Inferior parietal cortex (tissue), 1 donor: ENCODE measurements around the gene PTGIS.

Experiments used
- DNase-seq: peaks from one replicate; pipeline ENCODE4 v3.0.0-alpha.2; 2016; ENCODE audit errors: extremely low spot score

PTGIS gene

DNA sequence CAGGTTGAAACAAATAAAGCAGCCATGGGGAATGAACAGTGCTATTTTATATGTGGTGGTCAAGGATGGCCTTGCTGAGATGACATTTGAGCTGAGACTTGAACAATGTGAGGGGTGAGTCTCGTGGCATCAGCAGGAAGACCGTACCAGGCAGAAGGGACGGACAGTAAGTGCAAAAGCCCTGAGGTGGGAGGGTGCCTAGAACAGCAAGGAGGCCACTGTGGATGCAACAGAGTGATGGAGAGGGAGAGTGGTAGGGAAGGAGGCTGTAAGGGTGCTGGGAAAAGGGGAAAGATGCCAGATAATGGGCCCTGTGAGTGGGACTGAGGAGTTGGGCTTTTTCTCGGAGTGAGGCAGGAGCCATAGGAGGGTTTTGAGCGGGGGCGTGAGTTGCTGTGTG is 97.0 kb downstream of the PTGIS start:
- no peak for DNase-seq

DNA sequence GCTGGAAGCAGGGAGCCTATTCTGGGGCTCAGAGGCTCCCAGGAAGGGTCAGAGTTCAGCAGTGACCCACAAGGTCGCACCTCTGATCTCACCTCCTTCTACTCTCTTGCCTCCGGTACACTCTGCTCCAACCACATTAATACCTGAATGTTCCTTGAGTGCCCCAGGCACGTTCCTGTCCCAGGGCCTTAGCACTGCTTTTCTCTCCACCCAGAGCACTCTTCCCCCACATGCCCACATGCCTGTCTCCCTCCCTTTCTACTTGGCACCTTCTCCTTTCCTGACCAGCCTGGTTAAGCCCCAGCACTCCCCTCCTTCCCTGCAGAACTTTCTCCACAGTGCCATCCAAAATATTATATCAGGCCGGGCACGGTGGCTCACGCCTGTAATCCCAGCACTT is 98.9 kb downstream of the PTGIS start:
- no peak for DNase-seq

DNA sequence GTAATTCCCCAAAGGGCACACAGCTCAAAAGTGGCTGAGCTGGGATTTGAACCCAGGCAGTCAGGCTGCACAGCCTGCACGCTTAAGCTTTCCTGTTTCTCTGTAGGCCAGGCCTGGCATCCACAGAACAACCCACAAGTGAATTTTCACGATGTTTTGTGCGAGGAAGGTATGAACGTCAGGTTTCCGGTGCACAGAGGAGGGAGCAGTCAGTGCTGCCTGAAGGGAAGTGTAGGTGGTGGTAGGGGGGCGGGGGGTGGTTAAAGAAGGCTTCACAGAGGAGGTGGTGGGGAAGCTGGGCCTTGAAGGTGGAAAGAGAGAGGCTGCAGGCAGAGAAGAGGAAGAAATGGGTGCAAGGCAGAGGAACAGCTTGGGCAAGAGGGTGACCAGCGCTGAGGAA is 99.5 kb downstream of the PTGIS start:
- no peak for DNase-seq

DNA sequence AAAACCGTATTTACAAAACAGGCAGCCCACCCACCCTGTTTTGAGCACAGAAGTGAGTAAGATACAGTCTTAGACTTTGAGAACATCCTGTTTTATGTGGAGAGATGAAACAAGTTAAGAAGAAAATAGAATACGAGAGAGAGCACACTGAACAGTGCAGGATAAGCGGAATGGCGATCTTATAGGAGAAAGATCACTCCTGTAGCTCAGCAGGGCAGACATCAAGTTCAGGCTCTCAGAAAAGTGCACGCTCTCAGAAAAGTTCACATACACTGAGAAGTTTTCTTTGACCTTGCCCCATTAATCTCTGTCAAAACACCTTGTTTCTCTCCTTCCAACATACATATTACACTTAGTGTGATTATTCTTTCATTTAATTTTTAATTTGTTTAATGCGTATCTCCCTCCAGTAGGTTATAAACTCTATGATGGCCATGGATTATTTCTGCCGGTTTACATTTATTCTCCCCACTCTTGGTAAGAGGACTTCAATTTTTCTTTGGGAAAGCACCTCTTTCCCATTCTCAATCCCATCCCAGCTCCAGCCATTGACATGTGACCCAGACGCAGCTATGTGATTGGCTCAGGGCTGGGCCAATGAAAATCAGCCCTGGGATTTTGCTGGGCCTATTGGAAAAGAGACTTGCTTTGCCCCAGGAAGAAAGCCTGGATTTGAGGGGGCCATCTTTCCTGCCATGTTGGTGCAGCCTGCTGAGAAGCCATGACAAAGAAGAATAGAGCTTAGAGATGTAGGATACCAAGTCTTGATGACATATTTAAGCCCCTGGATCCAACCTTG is 101.6 kb downstream of the PTGIS start:
- DNase-seq, result no peak

DNA sequence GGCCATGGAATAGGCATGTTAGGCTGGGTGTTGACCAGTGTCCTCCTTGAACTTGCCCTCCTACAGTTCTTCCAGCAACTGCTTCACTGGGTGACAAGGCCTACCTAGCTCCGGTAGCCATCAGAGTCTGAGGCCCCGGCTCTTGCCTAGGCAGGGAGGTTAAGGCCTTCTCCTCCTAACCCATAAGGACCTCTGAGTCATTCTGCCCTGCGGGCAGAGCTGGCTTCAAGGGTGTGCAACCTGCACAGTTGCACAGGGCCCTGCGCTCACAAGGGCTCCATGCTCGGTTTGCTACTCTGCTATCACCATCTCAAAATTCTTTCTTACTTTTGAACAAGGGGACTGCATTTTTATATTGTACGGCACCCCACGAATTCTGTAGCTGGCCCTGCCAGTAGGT is 103.4 kb downstream of the PTGIS start:
- DNase-seq, result no peak

DNA sequence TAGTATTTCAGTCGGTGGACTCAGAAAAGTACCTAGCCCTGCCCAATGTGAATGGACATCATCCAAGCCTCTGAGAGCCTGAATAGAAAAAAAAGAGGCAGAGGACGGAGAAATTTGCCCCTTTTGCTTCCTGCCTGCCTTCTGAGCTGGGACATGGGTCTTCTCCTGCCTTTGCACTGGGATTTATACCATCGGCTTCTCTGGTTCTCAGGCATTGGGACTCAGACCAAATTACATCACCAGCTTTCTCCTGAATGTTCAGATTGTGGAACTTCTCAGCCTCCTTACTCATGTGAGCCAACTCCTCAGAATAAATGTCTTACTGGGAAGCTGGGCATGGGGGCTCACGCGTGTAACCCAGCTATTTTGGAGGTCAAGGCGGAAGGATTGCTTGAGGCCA is 105.3 kb downstream of the PTGIS start:
- DNase-seq, result no peak

DNA sequence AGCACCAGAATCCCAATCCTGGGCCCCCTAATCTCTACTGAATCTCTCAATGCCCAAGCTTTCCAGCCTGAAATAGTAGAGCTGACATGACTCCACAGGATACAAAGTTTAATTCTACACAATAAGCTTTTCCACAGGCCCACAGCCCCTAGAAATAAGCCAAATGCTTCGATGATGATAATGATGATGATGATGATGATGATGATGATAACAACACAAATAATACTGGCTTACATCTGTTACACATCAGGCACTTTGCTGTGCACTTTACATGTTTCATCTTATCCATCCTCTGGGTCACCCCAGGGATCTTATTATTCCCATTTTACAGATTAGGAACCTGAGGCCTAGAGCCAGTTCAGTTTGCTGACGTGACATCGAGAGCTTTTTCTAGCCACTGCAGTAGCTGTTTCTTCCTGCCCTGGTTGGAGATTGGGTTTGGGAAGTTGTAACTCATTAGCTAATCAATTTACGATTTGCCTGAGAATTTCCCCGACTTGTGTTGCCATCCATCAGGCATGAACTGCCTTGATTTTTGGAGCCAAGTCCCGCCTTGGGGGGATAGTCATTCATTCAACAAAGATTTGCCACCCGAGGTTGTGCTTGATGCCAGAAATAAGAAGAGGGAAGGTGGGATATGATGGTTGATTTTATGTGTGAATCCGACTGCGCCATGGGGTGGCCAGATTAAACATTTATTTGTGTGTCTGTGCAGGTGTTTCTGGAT is 105.9 kb downstream of the PTGIS start:
- DNase-seq, result no peak

DNA sequence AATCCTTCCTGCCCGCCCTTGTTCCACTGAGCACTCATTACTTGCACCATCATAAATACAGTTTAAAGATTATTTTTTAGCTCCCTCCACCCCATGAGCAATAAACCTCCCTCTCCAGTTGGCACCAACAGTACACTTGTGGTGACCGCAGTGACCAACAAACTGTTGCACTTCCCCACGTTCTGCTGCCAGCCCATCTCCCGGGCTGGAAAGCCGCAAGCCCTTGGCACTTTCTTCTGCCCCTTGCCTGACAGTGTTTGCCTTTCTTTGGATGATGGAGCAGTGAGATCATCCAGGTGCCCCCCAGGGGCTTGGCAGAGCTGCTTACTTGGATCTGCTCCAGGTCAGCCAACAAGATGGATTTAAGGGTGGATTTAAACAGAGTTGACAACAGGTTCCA is 107.0 kb downstream of the PTGIS start:
- no peak for DNase-seq

DNA sequence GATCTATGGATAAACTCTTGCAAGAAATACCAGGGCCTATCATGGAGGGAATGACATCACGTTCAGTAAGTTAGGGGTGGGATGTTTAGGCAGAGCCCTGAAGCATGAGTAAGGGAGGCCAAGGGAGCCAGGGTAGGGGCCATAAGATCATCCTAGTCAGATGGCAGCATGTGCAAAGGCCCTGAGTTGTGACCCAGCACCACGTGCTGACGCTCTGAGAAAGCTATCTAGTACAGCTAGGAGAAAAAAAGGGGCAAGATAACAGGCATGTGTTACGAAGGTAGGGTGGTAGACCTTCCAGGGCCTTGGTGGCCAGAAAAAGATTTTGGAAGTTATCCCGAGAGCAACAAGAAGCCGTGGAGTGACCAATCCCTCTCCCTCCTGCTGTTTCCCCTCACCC is 107.8 kb downstream of the PTGIS start:
- no peak for DNase-seq

DNA sequence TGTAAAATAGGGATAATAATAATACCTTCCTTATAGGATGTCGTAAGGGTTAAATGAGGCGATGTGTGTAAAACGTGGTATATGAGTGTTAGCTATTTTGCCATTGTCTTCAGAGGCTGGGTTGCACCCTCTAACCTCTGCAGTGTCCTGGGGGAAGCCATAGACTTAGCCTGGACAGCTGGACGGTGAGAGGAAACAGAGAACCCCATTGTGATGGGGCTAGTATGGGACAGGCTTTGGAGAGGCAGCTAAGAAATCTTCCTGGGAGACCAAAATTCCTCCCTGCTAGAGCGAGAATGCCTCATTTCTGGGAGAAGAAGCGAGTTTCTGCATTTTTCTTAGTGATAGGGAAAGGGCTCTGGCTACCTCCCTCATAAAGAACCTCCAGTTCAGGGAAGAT is 108.3 kb downstream of the PTGIS start:
- no peak for DNase-seq

DNA sequence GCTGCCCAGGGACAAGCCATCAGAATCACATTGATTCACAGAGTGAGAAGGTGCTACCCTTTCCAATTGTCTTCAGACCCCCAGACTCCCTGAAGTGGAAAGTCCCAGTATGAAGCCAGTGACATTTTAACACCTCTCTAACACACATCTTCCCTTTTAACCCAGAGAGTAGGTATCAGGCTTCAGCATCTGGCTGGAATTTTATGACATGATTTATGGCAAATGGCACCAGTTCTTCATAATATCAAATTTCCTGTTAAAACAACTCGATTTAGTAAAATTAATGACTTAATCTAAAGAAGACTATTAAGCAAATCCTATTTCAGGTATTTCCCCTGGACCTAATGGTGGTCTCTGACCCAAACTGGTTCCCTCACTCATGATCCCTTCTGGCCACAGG is 110.5 kb downstream of the PTGIS start:
- DNase-seq, result no peak

DNA sequence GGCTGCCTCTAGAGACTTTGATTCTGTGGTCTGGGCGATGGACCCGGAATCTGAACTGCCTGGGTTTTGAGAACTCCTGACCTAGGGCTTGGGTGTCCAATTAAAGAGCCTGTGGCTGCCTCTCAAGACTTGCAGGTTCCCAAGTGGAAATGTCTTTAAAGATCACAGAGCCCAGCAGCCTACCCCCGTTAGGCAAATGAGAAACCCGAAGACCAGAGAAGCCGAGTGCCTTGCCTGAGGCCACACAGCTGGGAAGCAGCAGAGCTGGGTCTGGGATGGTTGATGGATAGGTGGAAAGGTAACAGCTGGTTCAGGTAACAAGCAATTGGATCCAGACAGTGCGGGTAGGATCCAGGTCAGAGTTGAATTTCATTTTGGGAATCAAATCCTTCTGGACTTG is 111.3 kb downstream of the PTGIS start:
- no peak for DNase-seq

DNA sequence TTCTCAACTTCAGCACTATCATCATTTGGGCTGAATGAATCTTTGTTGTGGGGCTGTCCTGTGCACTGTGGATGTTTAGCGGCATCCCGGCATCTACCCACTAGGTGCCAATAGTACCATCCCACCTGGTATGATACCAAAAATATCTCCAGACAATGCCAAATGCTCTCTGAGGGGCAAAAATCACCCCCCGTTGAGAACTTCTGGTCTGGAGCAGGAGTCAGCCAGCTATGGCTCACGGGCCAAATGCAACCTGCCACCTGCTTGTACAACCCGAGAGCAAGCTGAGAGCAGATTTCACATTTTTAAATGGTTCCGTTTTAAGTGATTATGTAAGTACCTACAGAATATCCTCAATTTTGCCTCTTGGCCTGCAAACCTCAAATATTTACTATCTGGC is 112.2 kb downstream of the PTGIS start:
- no peak for DNase-seq
